HCT116 (cell line): ENCODE results near the gene COG2.

ENCODE experiments used
- CEBPB ChIP-seq: IDR thresholded peaks from 2 replicates; pipeline ENCODE4 v1.6.1; 2012; ENCODE audit warnings: low read depth
- EZH2 ChIP-seq: fragments of 200-600 bp; sonication (generic); IDR thresholded peaks from 2 replicates; pipeline ENCODE4 v1.6.1; 2017; ENCODE audit warnings: antibody characterized with exemption, mixed run types
- EZH2phosphoT487 ChIP-seq: fragments of 200-600 bp; IDR thresholded peaks from 2 replicates; pipeline ENCODE4 v1.6.1; 2018; ENCODE audit warnings: antibody characterized with exemption, borderline replicate concordance
- POLR2A ChIP-seq: IDR thresholded peaks from 2 replicates; pipeline ENCODE4 v1.7.0; 2011; ENCODE audit warnings: borderline replicate concordance; ENCODE audit not compliant: insufficient read depth, insufficient read length; ENCODE audit errors: extremely low read depth
- REST ChIP-seq: IDR thresholded peaks from 2 replicates; pipeline ENCODE4 v1.6.1; 2012; ENCODE audit warnings: low read depth
- SIN3A ChIP-seq: IDR thresholded peaks from 2 replicates; pipeline ENCODE4 v1.6.1; 2012; ENCODE audit warnings: low read depth
- SRF ChIP-seq: IDR thresholded peaks from 2 replicates; pipeline ENCODE4 v1.6.1; 2012; ENCODE audit warnings: low read depth
- TCF7L2 ChIP-seq: IDR thresholded peaks from 2 replicates; pipeline ENCODE4 v1.7.0; 2011; ENCODE audit warnings: borderline replicate concordance, inconsistent platforms; ENCODE audit not compliant: insufficient read depth, insufficient read length; ENCODE audit errors: extremely low read depth
- YY1 ChIP-seq: IDR thresholded peaks from 2 replicates; pipeline ENCODE4 v1.6.1; 2011; ENCODE audit warnings: low read length, low read depth, moderate library complexity, mild to moderate bottlenecking; ENCODE audit not compliant: insufficient replicate concordance; ENCODE audit errors: extremely low read depth
- ZNF274 ChIP-seq: fragments of 200-500 bp; sonication (Bioruptor generic); IDR thresholded peaks from 2 replicates; pipeline ENCODE4 v1.6.1; 2014; ENCODE audit warnings: mild to moderate bottlenecking, low read depth, low read length, inconsistent platforms
- TF ChIP-seq, protein P1 (sequence below), 3 experiments: fragments of 200-600 bp in 1 of 3; sonication (generic) in 1 of 3; IDR thresholded peaks in 2 of 3; conservative IDR thresholded peaks in 1 of 3; 2 replicates each; pipeline ENCODE4 v1.5.1; 2012 to 2017; ENCODE audit warnings: low read depth in 2 of 3, low read length in 2 of 3, antibody characterized with exemption in 1 of 3, borderline replicate concordance in 1 of 3, control low read depth in 1 of 3, mild to moderate bottlenecking in 1 of 3, mixed read lengths in 1 of 3, mixed run types in 1 of 3, moderate library complexity in 1 of 3; ENCODE audit not compliant: insufficient read depth in 1 of 3
- TF ChIP-seq, protein P2 (sequence below): IDR thresholded peaks from 2 replicates; pipeline ENCODE4 v1.6.1; 2012

- TF ChIP-seq, protein P1, sequence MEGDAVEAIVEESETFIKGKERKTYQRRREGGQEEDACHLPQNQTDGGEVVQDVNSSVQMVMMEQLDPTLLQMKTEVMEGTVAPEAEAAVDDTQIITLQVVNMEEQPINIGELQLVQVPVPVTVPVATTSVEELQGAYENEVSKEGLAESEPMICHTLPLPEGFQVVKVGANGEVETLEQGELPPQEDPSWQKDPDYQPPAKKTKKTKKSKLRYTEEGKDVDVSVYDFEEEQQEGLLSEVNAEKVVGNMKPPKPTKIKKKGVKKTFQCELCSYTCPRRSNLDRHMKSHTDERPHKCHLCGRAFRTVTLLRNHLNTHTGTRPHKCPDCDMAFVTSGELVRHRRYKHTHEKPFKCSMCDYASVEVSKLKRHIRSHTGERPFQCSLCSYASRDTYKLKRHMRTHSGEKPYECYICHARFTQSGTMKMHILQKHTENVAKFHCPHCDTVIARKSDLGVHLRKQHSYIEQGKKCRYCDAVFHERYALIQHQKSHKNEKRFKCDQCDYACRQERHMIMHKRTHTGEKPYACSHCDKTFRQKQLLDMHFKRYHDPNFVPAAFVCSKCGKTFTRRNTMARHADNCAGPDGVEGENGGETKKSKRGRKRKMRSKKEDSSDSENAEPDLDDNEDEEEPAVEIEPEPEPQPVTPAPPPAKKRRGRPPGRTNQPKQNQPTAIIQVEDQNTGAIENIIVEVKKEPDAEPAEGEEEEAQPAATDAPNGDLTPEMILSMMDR (IDR thresholded peaks at IDR 0.05 in 2 of 3, conservative IDR thresholded peaks at IDR 0.05 in 1 of 3; ENCODE audit: borderline replicate concordance in 1 of 3, insufficient read depth in 1 of 3, low read depth in 2 of 3, low read length in 2 of 3) = no peak
- no peak for TF ChIP-seq SRF
- TF ChIP-seq TCF7L2 = no peak
- TF ChIP-seq, protein P2, sequence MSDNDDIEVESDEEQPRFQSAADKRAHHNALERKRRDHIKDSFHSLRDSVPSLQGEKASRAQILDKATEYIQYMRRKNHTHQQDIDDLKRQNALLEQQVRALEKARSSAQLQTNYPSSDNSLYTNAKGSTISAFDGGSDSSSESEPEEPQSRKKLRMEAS = no peak
- no peak for TF ChIP-seq REST
- no peak for TF ChIP-seq CEBPB
- no peak for TF ChIP-seq SIN3A
- no peak for TF ChIP-seq EZH2
- TF ChIP-seq POLR2A = no peak
- TF ChIP-seq ZNF274 = no peak
- no peak for TF ChIP-seq EZH2phosphoT487
- no peak for TF ChIP-seq YY1
Observed at GRCh38 chr1:230596306-230596705, 46.0 kb upstream of the COG2 start.
